PC-9 (cell line): Measurements from ENCODE around the gene KLHDC8B. TPM values are rescaled to one million over a fixed set of nuclear protein-coding genes. Genes with fewer than 3 reads are reported as not detected.

Experiments
- BruUV-seq: library from RNA; stranded (reverse); fragments of 400-500 nt; replicated peaks from 2 replicates; lab custom pipeline; 2021; lab: Mats Ljungman, UMichigan
- CTCF ChIA-PET: fragments of 300-600 bp; sonication (Branson Sonifier 250); formaldehyde crosslinking; loops from one replicate; lab custom pipeline; 2022; ENCODE audit warnings: antibody characterized with exemption; lab: Charles Lee
- POLR2A ChIA-PET: fragments of 300-600 bp; sonication (Branson Sonifier 250); formaldehyde crosslinking; loops from one replicate; lab custom pipeline; 2022; ENCODE audit warnings: antibody characterized with exemption; ENCODE audit not compliant: unreplicated experiment; lab: Charles Lee
- DNase-seq, 2 experiments: peaks; one replicate each; pipeline versions ENCODE4 v3.0.0 to v3.0.0-alpha.2; 2015 to 2022; ENCODE audit warnings: mixed read lengths in 1 of 2
- H2AFZ ChIP-seq: fragments of 200-600 bp; sonication (generic); 2 replicates; pipeline ENCODE4 v1.8.1; 2017; ENCODE audit warnings: antibody characterized with exemption
- H3F3A ChIP-seq: fragments of 200-600 bp; sonication (generic); 2 replicates; pipeline ENCODE4 v1.8.1; 2017; ENCODE audit warnings: antibody characterized with exemption, mild to moderate bottlenecking, low read depth; ENCODE audit not compliant: insufficient read depth
- H3K27ac ChIP-seq: fragments of 200-600 bp; sonication (generic); 2 replicates; pipeline ENCODE4 v1.6.1; 2016; ENCODE audit warnings: mixed run types
- H3K27me3 ChIP-seq: fragments of 200-600 bp; sonication (generic); 2 replicates; pipeline ENCODE4 v1.6.1; 2016; ENCODE audit warnings: low read depth, mixed run types; ENCODE audit not compliant: insufficient read depth
- H3K36me3 ChIP-seq: fragments of 200-600 bp; sonication (generic); 2 replicates; pipeline ENCODE4 v1.6.1; 2016; ENCODE audit warnings: low read depth, mixed run types
- H3K4me1 ChIP-seq: fragments of 200-600 bp; sonication (generic); replicated peaks from 2 replicates; pipeline ENCODE4 v1.6.1; 2016; ENCODE audit warnings: mixed run types; ENCODE audit not compliant: insufficient read depth
- H3K4me2 ChIP-seq: fragments of 200-600 bp; sonication (generic); 2 replicates; pipeline ENCODE4 v1.6.1; 2017; ENCODE audit warnings: mixed run types
- H3K4me3 ChIP-seq: fragments of 200-600 bp; sonication (generic); 2 replicates; pipeline ENCODE4 v1.6.1; 2016; ENCODE audit warnings: mixed run types
- H3K79me2 ChIP-seq: fragments of 200-600 bp; sonication (generic); 2 replicates; pipeline ENCODE4 v1.6.1; 2017; ENCODE audit warnings: low read depth, mixed run types
- H3K9me2 ChIP-seq: fragments of 200-600 bp; sonication (generic); 2 replicates; pipeline ENCODE4 v1.8.1; 2017; ENCODE audit warnings: mild to moderate bottlenecking; ENCODE audit not compliant: insufficient read depth
- H3K9me3 ChIP-seq: fragments of 200-600 bp; sonication (generic); 2 replicates; pipeline ENCODE4 v1.8.1; 2016; ENCODE audit warnings: low read depth; ENCODE audit not compliant: insufficient read depth
- H4K20me1 ChIP-seq: fragments of 200-600 bp; sonication (generic); 2 replicates; pipeline ENCODE4 v1.8.1; 2017; ENCODE audit not compliant: insufficient read depth
- EZH2 ChIP-seq: fragments of 200-600 bp; sonication (generic); IDR thresholded peaks from 2 replicates; pipeline ENCODE4 v1.8.0; 2017; ENCODE audit warnings: antibody characterized with exemption, low read depth
- intact Hi-C: fragments of 100-400 bp; cut with micrococcal nuclease; formaldehyde crosslinking; loops from one replicate; pipeline ENCODE4 v1.10.0; 2022; ENCODE audit not compliant: unreplicated experiment
- total RNA-seq: library from RNA; stranded (reverse); gene quantifications from 2 replicates; pipeline ENCODE4 v1.2.3, GENCODE V29; 2021
- TF ChIP-seq, protein P1 (sequence below): fragments of 200-600 bp; sonication (generic); conservative IDR thresholded peaks from 2 replicates; pipeline ENCODE4 v1.6.1; 2017; ENCODE audit warnings: mixed run types, antibody characterized with exemption, mild to moderate bottlenecking, moderate library complexity

KLHDC8B gene
- total RNA-seq, 1 experiment from 2014 or later: 15.3 TPM

- Histone ChIP-seq H3K4me1 (peaks cover 13% of the 10 kb centered on the region; the same call in 1 of the 2 replicates), H3K27me3 (no peaks in the 10 kb centered on the region), H3K36me3 (peaks cover 8% of the 10 kb centered on the region; the same call in 1 of the 2 replicates), H3F3A (no peaks in the 10 kb centered on the region), H4K20me1 (no peaks in the 10 kb centered on the region), H3K27ac (peak overlapping the region; percentile 42; the same call in 1 of the 2 replicates), H2AFZ (peak overlapping the region; percentile 93), H3K4me3 (peak overlapping the region; percentile 90), H3K9me2 (no peaks in the 10 kb centered on the region), H3K79me2 (peaks cover 24% of the 10 kb centered on the region), H3K4me2 (peak overlapping the region; percentile 78), H3K9me3 (no peaks in the 10 kb centered on the region)
- no peak for TF ChIP-seq EZH2
- TF ChIP-seq, protein P1, sequence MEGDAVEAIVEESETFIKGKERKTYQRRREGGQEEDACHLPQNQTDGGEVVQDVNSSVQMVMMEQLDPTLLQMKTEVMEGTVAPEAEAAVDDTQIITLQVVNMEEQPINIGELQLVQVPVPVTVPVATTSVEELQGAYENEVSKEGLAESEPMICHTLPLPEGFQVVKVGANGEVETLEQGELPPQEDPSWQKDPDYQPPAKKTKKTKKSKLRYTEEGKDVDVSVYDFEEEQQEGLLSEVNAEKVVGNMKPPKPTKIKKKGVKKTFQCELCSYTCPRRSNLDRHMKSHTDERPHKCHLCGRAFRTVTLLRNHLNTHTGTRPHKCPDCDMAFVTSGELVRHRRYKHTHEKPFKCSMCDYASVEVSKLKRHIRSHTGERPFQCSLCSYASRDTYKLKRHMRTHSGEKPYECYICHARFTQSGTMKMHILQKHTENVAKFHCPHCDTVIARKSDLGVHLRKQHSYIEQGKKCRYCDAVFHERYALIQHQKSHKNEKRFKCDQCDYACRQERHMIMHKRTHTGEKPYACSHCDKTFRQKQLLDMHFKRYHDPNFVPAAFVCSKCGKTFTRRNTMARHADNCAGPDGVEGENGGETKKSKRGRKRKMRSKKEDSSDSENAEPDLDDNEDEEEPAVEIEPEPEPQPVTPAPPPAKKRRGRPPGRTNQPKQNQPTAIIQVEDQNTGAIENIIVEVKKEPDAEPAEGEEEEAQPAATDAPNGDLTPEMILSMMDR: no peak
- no peak for DNase-seq
- POLR2A ChIA-PET: no interaction called here
- intact Hi-C loops: no loop called here
- BruUV-seq: TSS peak; percentile 65
- CTCF ChIA-PET: no interaction called here
These were observed 4.4 kb upstream of the KLHDC8B start for GRCh38 chr3:49166752-49167556.

- CTCF ChIA-PET: interaction anchor here (0.7 kb wide), 1 partner anchor 506 kb away, joined by 3 read pairs; no protein-coding TSS in a partner anchor
- Histone ChIP-seq H3K27ac (no peak overlapping the region), H3K4me3 (peak overlapping the region; percentile 49; the same call in 1 of the 2 replicates), H3K36me3 (no peaks in the 10 kb centered on the region), H2AFZ (no peak overlapping the region), H3K27me3 (no peaks in the 10 kb centered on the region), H3K4me1 (0 out of 2 replicates have a peak, but pooled peaks cover 5% of the 10 kb centered on the region), H3F3A (no peaks in the 10 kb centered on the region), H3K4me2 (peak overlapping the region; percentile 64), H3K9me3 (no peaks in the 10 kb centered on the region), H4K20me1 (no peaks in the 10 kb centered on the region), H3K79me2 (peaks cover 6% of the 10 kb centered on the region), H3K9me2 (no peaks in the 10 kb centered on the region)
- TF ChIP-seq, protein P1: no peak
- no peak for TF ChIP-seq EZH2
- POLR2A ChIA-PET: interaction anchor here (1.3 kb wide), 1 partner anchor 78 kb away, joined by 4 read pairs; no protein-coding TSS in a partner anchor
- BruUV-seq: no TSS peak
- intact Hi-C loops: loop anchor here (2.0 to 10.0 kb wide), 3 partner anchors 67 to 276 kb away; no protein-coding TSS in a partner anchor
- DNase-seq: no peak
These were observed 667 bp upstream of the KLHDC8B start for GRCh38 chr3:49170744-49171118.

- POLR2A ChIA-PET: interaction anchor here (1.3 kb wide), 1 partner anchor 77 kb away, joined by 4 read pairs; no protein-coding TSS in a partner anchor
These were observed 540 bp downstream of the KLHDC8B start for GRCh38 chr3:49171775-49172500.

More at GRCh38 chr3:49171775-49172500, 540 bp downstream of the KLHDC8B start:
- Histone ChIP-seq H3K9me2 (no peaks in the 10 kb centered on the region), H3K79me2 (no peaks in the 10 kb centered on the region), H3K4me3 (peak overlapping the region; percentile 49; the same call in 1 of the 2 replicates), H3K4me1 (0 out of 2 replicates have a peak, but pooled peaks cover under 1% of the 10 kb centered on the region), H3K27me3 (no peaks in the 10 kb centered on the region), H2AFZ (no peak overlapping the region), H3K4me2 (peak overlapping the region; percentile 64; the same call in 1 of the 2 replicates), H3K9me3 (no peaks in the 10 kb centered on the region), H4K20me1 (no peaks in the 10 kb centered on the region), H3F3A (no peaks in the 10 kb centered on the region), H3K36me3 (no peaks in the 10 kb centered on the region), H3K27ac (no peak overlapping the region)
- no peak for DNase-seq
- CTCF ChIA-PET: no interaction called here
- BruUV-seq: TSS peak; percentile 48
- intact Hi-C loops: loop anchor here (2.0 to 10.0 kb wide), 3 partner anchors 65 to 275 kb away; no protein-coding TSS in a partner anchor
- TF ChIP-seq, protein P1: no peak
- TF ChIP-seq EZH2: no peak
